BLaER1 (cell line): ENCODE data around the gene UBE2I.
A peak's percentile ranks its signal among the peaks of the same experiment; 100 is the strongest.
"Not testable (repeated sequence)": the region's sequence is repeated elsewhere in the genome, so short reads cannot be mapped to it uniquely, and the experiment has no call there.

Experiments used
- H3K27ac ChIP-seq: shearing (Covaris generic); formaldehyde crosslinking; 2 replicates; pipeline ENCODE4 v1.8.1; 2022
- H3K27me3 ChIP-seq: shearing (Covaris generic); formaldehyde crosslinking; 2 replicates; pipeline ENCODE4 v1.8.1; 2022
- H3K36me3 ChIP-seq: shearing (Covaris generic); formaldehyde crosslinking; 2 replicates; pipeline ENCODE4 v1.8.1; 2022
- H3K4me1 ChIP-seq: shearing (Covaris generic); formaldehyde crosslinking; 2 replicates; pipeline ENCODE4 v1.8.1; 2022
- H3K4me2 ChIP-seq: shearing (Covaris generic); formaldehyde crosslinking; 2 replicates; pipeline ENCODE4 v1.8.1; 2022
- H3K4me3 ChIP-seq: shearing (Covaris generic); formaldehyde crosslinking; 2 replicates; pipeline ENCODE4 v1.8.1; 2022
- H3K9ac ChIP-seq: shearing (Covaris generic); formaldehyde crosslinking; 2 replicates; pipeline ENCODE4 v1.8.1; 2022
- H3K9me3 ChIP-seq: shearing (Covaris generic); formaldehyde crosslinking; 2 replicates; pipeline ENCODE4 v1.8.1; 2022
- H4K20me1 ChIP-seq: shearing (Covaris generic); formaldehyde crosslinking; 2 replicates; pipeline ENCODE4 v1.8.1; 2022
- Cebpa-rat ChIP-seq: shearing (Covaris generic); IDR thresholded peaks from 2 replicates; pipeline ENCODE4 v1.8.1; 2022

The UBE2I gene

GRCh38 chr16:1326946-1327618 is 17.6 kb downstream of the UBE2I start:
- no peak for TF ChIP-seq Cebpa-rat
- Histone ChIP-seq H3K4me3 (no peak overlapping the region), H4K20me1 (peaks cover 72% of the 10 kb centered on the region), H3K9ac (no peak overlapping the region), H3K27ac (no peak overlapping the region), H3K4me2 (peak overlapping the region; percentile 26), H3K36me3 (peaks cover 49% of the 10 kb centered on the region), H3K4me1 (peaks cover 60% of the 10 kb centered on the region), H3K9me3 (peaks cover 8% of the 10 kb centered on the region), H3K27me3 (peaks cover 21% of the 10 kb centered on the region)

- Histone ChIP-seq H3K9ac (no peak overlapping the region), H3K27me3 (peaks cover 26% of the 10 kb centered on the region), H3K4me1 (peaks cover 61% of the 10 kb centered on the region), H3K36me3 (peaks cover 44% of the 10 kb centered on the region), H4K20me1 (peaks cover 72% of the 10 kb centered on the region), H3K4me3 (no peak overlapping the region), H3K4me2 (peak overlapping the region; percentile 26; the same call in 1 of the 2 replicates), H3K27ac (no peak overlapping the region), H3K9me3 (peaks cover 8% of the 10 kb centered on the region)
- no peak for TF ChIP-seq Cebpa-rat
Observed at GRCh38 chr16:1327619-1327947, 18.1 kb downstream of the UBE2I start.

GRCh38 chr16:1328136-1328535 is 18.7 kb downstream of the UBE2I start:
- not testable (repeated sequence) for H3K4me2 ChIP-seq, H3K4me3 ChIP-seq, H3K27ac ChIP-seq, H3K9ac ChIP-seq, H3K9me3 ChIP-seq
- peaks cover 61% of the 10 kb centered on the region for H3K4me1 ChIP-seq
- peaks cover 31% of the 10 kb centered on the region for H3K27me3 ChIP-seq
- peaks cover 72% of the 10 kb centered on the region for H4K20me1 ChIP-seq
- peaks cover 38% of the 10 kb centered on the region for H3K36me3 ChIP-seq

- not testable (repeated sequence) for H3K9ac ChIP-seq, H3K4me2 ChIP-seq, H3K4me3 ChIP-seq, H3K27ac ChIP-seq, H3K9me3 ChIP-seq
- Histone ChIP-seq H4K20me1 (peaks cover 69% of the 10 kb centered on the region), H3K36me3 (peaks cover 30% of the 10 kb centered on the region), H3K4me1 (peaks cover 59% of the 10 kb centered on the region), H3K27me3 (peaks cover 40% of the 10 kb centered on the region)
Observed at GRCh38 chr16:1328961-1329360, 19.5 kb downstream of the UBE2I start.

- Histone ChIP-seq H4K20me1 (peaks cover 69% of the 10 kb centered on the region), H3K4me3 (no peak overlapping the region), H3K27ac (no peak overlapping the region), H3K27me3 (peaks cover 54% of the 10 kb centered on the region), H3K9ac (no peak overlapping the region), H3K4me2 (no peak overlapping the region), H3K9me3 (peaks cover 8% of the 10 kb centered on the region), H3K4me1 (peaks cover 59% of the 10 kb centered on the region), H3K36me3 (peaks cover 16% of the 10 kb centered on the region)
- TF ChIP-seq Cebpa-rat = no peak
Observed at GRCh38 chr16:1330260-1330914, 21.0 kb downstream of the UBE2I start.

- Histone ChIP-seq H4K20me1 (peaks cover 69% of the 10 kb centered on the region), H3K4me2 (peak overlapping the region; percentile 85), H3K4me3 (peak overlapping the region; percentile 44; the same call in 1 of the 2 replicates), H3K9ac (no peak overlapping the region), H3K27ac (no peak overlapping the region), H3K27me3 (peaks cover 61% of the 10 kb centered on the region), H3K9me3 (peaks cover 8% of the 10 kb centered on the region), H3K4me1 (peaks cover 59% of the 10 kb centered on the region), H3K36me3 (peaks cover 8% of the 10 kb centered on the region)
- TF ChIP-seq Cebpa-rat = no peak
Observed at GRCh38 chr16:1330931-1331711, 21.7 kb downstream of the UBE2I start.

GRCh38 chr16:1331712-1332617 is 22.5 kb downstream of the UBE2I start:
- H3K27ac ChIP-seq = no peak overlapping the region
- H3K9ac ChIP-seq = no peak overlapping the region
- H3K4me2 ChIP-seq = peak overlapping the region; percentile 85
- H3K4me3 ChIP-seq = peak overlapping the region; percentile 44
- peaks cover 8% of the 10 kb centered on the region for H3K9me3 ChIP-seq
- TF ChIP-seq Cebpa-rat = no peak
- H4K20me1 ChIP-seq = peaks cover 69% of the 10 kb centered on the region
- H3K4me1 ChIP-seq = peaks cover 59% of the 10 kb centered on the region
- H3K36me3 ChIP-seq = peaks cover 6% of the 10 kb centered on the region; the same call in 1 of the 2 replicates
- H3K27me3 ChIP-seq = peaks cover 70% of the 10 kb centered on the region

- H3K4me1 ChIP-seq = peaks cover 58% of the 10 kb centered on the region
- no peaks in the 10 kb centered on the region for H3K36me3 ChIP-seq
- H3K9ac ChIP-seq = no peak overlapping the region
- H3K9me3 ChIP-seq = peaks cover 8% of the 10 kb centered on the region
- TF ChIP-seq Cebpa-rat = no peak
- H3K27ac ChIP-seq = no peak overlapping the region
- H3K4me3 ChIP-seq = peak overlapping the region; percentile 44; the same call in 1 of the 2 replicates
- H4K20me1 ChIP-seq = peaks cover 69% of the 10 kb centered on the region
- H3K27me3 ChIP-seq = peaks cover 77% of the 10 kb centered on the region
- peak overlapping the region; percentile 85 for H3K4me2 ChIP-seq
Observed at GRCh38 chr16:1332618-1333148, 23.2 kb downstream of the UBE2I start.

- Histone ChIP-seq H3K9me3 (peaks cover 8% of the 10 kb centered on the region), H4K20me1 (peaks cover 66% of the 10 kb centered on the region), H3K4me2 (peak within 1 kb of the TSS; percentile 85), H3K4me3 (peak within 1 kb of the TSS; percentile 44), H3K27ac (no peak within 1 kb of the TSS), H3K27me3 (peaks cover 81% of the 10 kb centered on the region), H3K9ac (no peak within 1 kb of the TSS), H3K36me3 (no peaks in the 10 kb centered on the region), H3K4me1 (peaks cover 63% of the 10 kb centered on the region)
- no peak for TF ChIP-seq Cebpa-rat
Observed at GRCh38 chr16:1333149-1333812, 23.8 kb downstream of the UBE2I start, which contains the start of gene BAIAP3. BAIAP3 (plus strand) TSS chr16:1333645; CDS start chr16:1338550, 4,905 bp downstream.
